Endothelial cell of umbilical vein (primary cell): ENCODE results near the gene CLDN2. TPM values are rescaled to one million over a fixed set of nuclear protein-coding genes. Genes with fewer than 3 reads are reported as not detected.

Experiments
- BruUV-seq: library from RNA; stranded (reverse); fragments of 400-500 nt; replicated peaks from 2 replicates; lab custom pipeline; 2021; lab: Mats Ljungman, UMichigan
- CTCF ChIA-PET: fragments of 300-600, 350-600 bp; sonication (Branson Sonifier 250); formaldehyde crosslinking; loops from one replicate; lab custom pipeline; 2021; ENCODE audit warnings: antibody characterized with exemption, inconsistent platforms; lab: Charles Lee
- POLR2A ChIA-PET: fragments of 300-600, 350-600 bp; sonication (Branson Sonifier 250); formaldehyde crosslinking; loops from one replicate; lab custom pipeline; 2021; ENCODE audit warnings: antibody characterized with exemption, inconsistent platforms; lab: Charles Lee
- DNase-seq: peaks from one replicate; pipeline ENCODE4 v3.0.0-alpha.2; 2011; ENCODE audit warnings: low read depth, low spot score
- FAIRE-seq: peaks from 2 replicates; lab custom pipeline; 2011; peaks lifted over from hg19 to GRCh38; lab: Jason Lieb, UNC
- H2AFZ ChIP-seq: 2 replicates; pipeline ENCODE4 v1.6.0; 2012; ENCODE audit warnings: low read depth, low read length, control low read depth, inconsistent platforms
- H3K27ac ChIP-seq: 2 replicates; pipeline ENCODE4 v1.5.1; 2011; ENCODE audit warnings: low read depth, mild to moderate bottlenecking, control low read depth, low read length, moderate library complexity; ENCODE audit not compliant: insufficient read depth
- H3K27me3 ChIP-seq, 2 experiments: 2 replicates each; pipeline versions ENCODE4 v1.6.0 to v1.6.1; 2011; ENCODE audit warnings: low read length in 2 of 2, mixed read lengths in 1 of 2; ENCODE audit not compliant: control insufficient read depth in 2 of 2, insufficient read depth in 2 of 2
- H3K36me3 ChIP-seq, 2 experiments: 2 replicates in 1 of 2; 3 replicates in 1 of 2; pipeline ENCODE4 v1.5.1; 2011; ENCODE audit warnings: low read length in 2 of 2, mild to moderate bottlenecking in 1 of 2, moderate library complexity in 1 of 2; ENCODE audit not compliant: control insufficient read depth in 2 of 2, insufficient read depth in 2 of 2; ENCODE audit errors: extremely low read depth in 1 of 2
- H3K4me1 ChIP-seq: 3 replicates; pipeline ENCODE4 v1.5.1; 2011; ENCODE audit warnings: mild to moderate bottlenecking, low read length; ENCODE audit not compliant: control insufficient read depth, insufficient read depth; ENCODE audit errors: extremely low read depth
- H3K4me2 ChIP-seq: 2 replicates; pipeline ENCODE4 v1.6.1; 2011; ENCODE audit warnings: low read length, control low read depth, mixed read lengths; ENCODE audit not compliant: insufficient read depth
- H3K4me3 ChIP-seq, 3 experiments: fragments of 200-600 bp in 1 of 3; sonication (generic), shearing (Covaris generic) in 1 of 3; replicated peaks in 1 of 3; 2 replicates each; pipeline ENCODE4 v1.5.1; 2011 to 2016; ENCODE audit warnings: control low read depth in 3 of 3, low read length in 3 of 3, mild to moderate bottlenecking in 2 of 3, inconsistent platforms in 1 of 3, low read depth in 1 of 3, moderate library complexity in 1 of 3; ENCODE audit not compliant: insufficient read depth in 1 of 3
- H3K79me2 ChIP-seq: 2 replicates; pipeline ENCODE4 v1.6.0; 2012; ENCODE audit warnings: low read length, inconsistent platforms; ENCODE audit not compliant: control insufficient read depth, insufficient read depth
- H3K9ac ChIP-seq: replicated peaks from 2 replicates; pipeline ENCODE3; 2011; ENCODE audit warnings: low read length, control low read depth; ENCODE audit not compliant: insufficient read depth; ENCODE audit errors: extremely low read depth
- H3K9me1 ChIP-seq: replicated peaks from 3 replicates; pipeline ENCODE4 v1.6.0; 2011; ENCODE audit warnings: mild to moderate bottlenecking, low read length; ENCODE audit not compliant: control insufficient read depth, insufficient read depth; ENCODE audit errors: extremely low read depth
- H3K9me3 ChIP-seq: replicated peaks from 2 replicates; pipeline ENCODE4 v1.5.1; 2012; ENCODE audit warnings: low read length, inconsistent platforms; ENCODE audit not compliant: control insufficient read depth, insufficient read depth
- H4K20me1 ChIP-seq: replicated peaks from 2 replicates; pipeline ENCODE3; 2011; ENCODE audit warnings: mild to moderate bottlenecking, low read length; ENCODE audit not compliant: control insufficient read depth, insufficient read depth; ENCODE audit errors: extremely low read depth
- EZH2 ChIP-seq: IDR thresholded peaks from 2 replicates; pipeline ENCODE4 v1.6.1; 2012; ENCODE audit warnings: borderline replicate concordance, low read depth, mild to moderate bottlenecking, moderate library complexity, low read length, inconsistent platforms; ENCODE audit not compliant: severe bottlenecking
- FOS ChIP-seq: IDR thresholded peaks from 2 replicates; pipeline ENCODE4 v1.6.1; 2011; ENCODE audit warnings: mild to moderate bottlenecking, low read length, moderate library complexity, borderline replicate concordance; ENCODE audit not compliant: insufficient read depth
- GATA2 ChIP-seq: IDR thresholded peaks from 2 replicates; pipeline ENCODE4 v1.7.0; 2011; ENCODE audit warnings: low read depth, mild to moderate bottlenecking, moderate library complexity, mixed read lengths, low read length; ENCODE audit not compliant: insufficient read length, insufficient read depth
- JUN ChIP-seq: IDR thresholded peaks from 2 replicates; pipeline ENCODE4 v1.6.1; 2011; ENCODE audit warnings: borderline replicate concordance, low read depth; ENCODE audit not compliant: insufficient read length, insufficient read depth
- MYC ChIP-seq: IDR thresholded peaks from one replicate; pipeline ENCODE4 v1.6.1; 2011; ENCODE audit warnings: mild to moderate bottlenecking, low read depth, low read length
- POLR2A ChIP-seq: IDR thresholded peaks from 2 replicates; pipeline ENCODE4 v1.6.1; 2012; ENCODE audit warnings: low read depth, mild to moderate bottlenecking, control low read depth, low read length
- POLR2AphosphoS5 ChIP-seq: IDR thresholded peaks from 2 replicates; pipeline ENCODE4 v1.6.1; 2012; ENCODE audit warnings: low read depth, mild to moderate bottlenecking, control low read depth, low read length, moderate library complexity; ENCODE audit not compliant: insufficient read depth
- dilution Hi-C: fragments of 300-500 bp; cut with MboI; formaldehyde crosslinking; loops from one replicate; pipeline ENCODE4 v1.15.0; 2019; ENCODE audit warnings: low sequenced_read_pairs; ENCODE audit not compliant: extremely low pct_ligation_motif_present
- intact Hi-C: fragments of 100-400 bp; cut with micrococcal nuclease; formaldehyde crosslinking; loops from one replicate; pipeline ENCODE4 v1.10.0; 2022
- polyA plus RNA-seq, 4 experiments: library from polyadenylated mRNA; depleted of rRNA in 3 of 4; stranded (reverse) in 3 of 4; unstranded in 1 of 4; fragments of >200 nt; gene quantifications; 2 replicates each; pipeline versions ENCODE4 v1.2.1 to v1.2.3, GENCODE V29; 2011 to 2012; ENCODE audit warnings: missing spikeins in 1 of 4
- total RNA-seq: library from RNA; stranded (reverse); gene quantifications from 2 replicates; pipeline ENCODE4 v1.2.3, GENCODE V29; 2021
- TF ChIP-seq, protein P1 (sequence below), 2 donors: IDR thresholded peaks; 1 replicate in 1 of 2; 2 replicates in 1 of 2; pipeline ENCODE4 v1.5.1; 2011; ENCODE audit warnings: low read length in 2 of 2, mild to moderate bottlenecking in 2 of 2, moderate library complexity in 2 of 2, control low read depth in 1 of 2, inconsistent platforms in 1 of 2, low read depth in 1 of 2; ENCODE audit not compliant: insufficient read depth in 1 of 2; ENCODE audit errors: extremely low read depth in 1 of 2
- TF ChIP-seq, protein P2 (sequence below): IDR thresholded peaks from 2 replicates; pipeline ENCODE4 v1.6.1; 2011; ENCODE audit not compliant: insufficient read depth, insufficient read length

Gene CLDN2
- total and polyA plus RNA-seq, 2 donors (not counting 3 experiments of a cell fraction or from before 2014, with no cell fraction given): not detected

DNA sequence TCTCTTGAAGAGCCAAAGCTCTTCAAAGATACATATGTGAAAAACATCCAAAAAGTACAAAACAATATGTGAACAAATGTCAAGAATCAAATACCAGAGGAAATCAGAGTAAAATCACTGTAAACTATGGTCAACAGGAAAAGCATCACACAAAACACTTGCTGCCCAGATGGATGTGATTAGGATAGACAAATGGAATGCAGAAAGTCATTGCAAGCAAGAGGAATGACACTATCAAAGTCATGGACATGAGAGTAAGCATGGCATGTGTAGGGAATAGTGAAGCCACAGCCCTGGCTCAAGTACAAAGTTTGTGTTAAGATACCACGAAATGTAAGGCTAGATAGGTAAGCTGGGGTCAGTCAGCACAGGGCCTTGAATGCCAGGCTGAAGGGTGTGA, 37.7 kb downstream of the CLDN2 start:
- Histone ChIP-seq H3K9me3 (no peaks in the 10 kb centered on the region), H3K4me3 (no peak overlapping the region), H2AFZ (no peak overlapping the region), H3K27me3 (no peaks in the 10 kb centered on the region), H3K36me3 (peaks cover 0 to 2% of the 10 kb centered on the region in 2 experiments), H3K4me1 (no peaks in the 10 kb centered on the region), H3K9ac (no peak overlapping the region), H3K4me2 (no peak overlapping the region), H3K27ac (no peak overlapping the region), H3K79me2 (no peaks in the 10 kb centered on the region), H3K9me1 (no peaks in the 10 kb centered on the region), H4K20me1 (no peaks in the 10 kb centered on the region)
- no peak for DNase-seq
- ChIA-PET CTCF (interaction anchor here (1.5 to 7.3 kb wide), 2 partner anchors 60 to 65 kb away, joined by 8 to 121 read pairs; no protein-coding TSS in a partner anchor), POLR2A (no interaction called here)
- no TSS peak for BruUV-seq
- intact Hi-C loops: no loop called here
- dilution Hi-C loops: no loop called here
- no peak for FAIRE-seq
- no peak for TF ChIP-seq JUN
- no peak for TF ChIP-seq MYC
- TF ChIP-seq POLR2A: no peak
- TF ChIP-seq FOS: no peak
- no peak for TF ChIP-seq POLR2AphosphoS5
- TF ChIP-seq, protein P1, sequence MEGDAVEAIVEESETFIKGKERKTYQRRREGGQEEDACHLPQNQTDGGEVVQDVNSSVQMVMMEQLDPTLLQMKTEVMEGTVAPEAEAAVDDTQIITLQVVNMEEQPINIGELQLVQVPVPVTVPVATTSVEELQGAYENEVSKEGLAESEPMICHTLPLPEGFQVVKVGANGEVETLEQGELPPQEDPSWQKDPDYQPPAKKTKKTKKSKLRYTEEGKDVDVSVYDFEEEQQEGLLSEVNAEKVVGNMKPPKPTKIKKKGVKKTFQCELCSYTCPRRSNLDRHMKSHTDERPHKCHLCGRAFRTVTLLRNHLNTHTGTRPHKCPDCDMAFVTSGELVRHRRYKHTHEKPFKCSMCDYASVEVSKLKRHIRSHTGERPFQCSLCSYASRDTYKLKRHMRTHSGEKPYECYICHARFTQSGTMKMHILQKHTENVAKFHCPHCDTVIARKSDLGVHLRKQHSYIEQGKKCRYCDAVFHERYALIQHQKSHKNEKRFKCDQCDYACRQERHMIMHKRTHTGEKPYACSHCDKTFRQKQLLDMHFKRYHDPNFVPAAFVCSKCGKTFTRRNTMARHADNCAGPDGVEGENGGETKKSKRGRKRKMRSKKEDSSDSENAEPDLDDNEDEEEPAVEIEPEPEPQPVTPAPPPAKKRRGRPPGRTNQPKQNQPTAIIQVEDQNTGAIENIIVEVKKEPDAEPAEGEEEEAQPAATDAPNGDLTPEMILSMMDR (IDR thresholded peaks at IDR 0.05; ENCODE audit: extremely low read depth in 1 of 2, insufficient read depth in 1 of 2, low read depth in 1 of 2, low read length in 2 of 2): no peak
- TF ChIP-seq EZH2: no peak
- TF ChIP-seq GATA2: no peak
- TF ChIP-seq, protein P2, sequence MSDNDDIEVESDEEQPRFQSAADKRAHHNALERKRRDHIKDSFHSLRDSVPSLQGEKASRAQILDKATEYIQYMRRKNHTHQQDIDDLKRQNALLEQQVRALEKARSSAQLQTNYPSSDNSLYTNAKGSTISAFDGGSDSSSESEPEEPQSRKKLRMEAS: no peak
